Activated naive CD4-positive, alpha-beta T cell treated with Interleukin-2 at 50 U/mL for 16 hours (primary cell): ENCODE data around the gene EDNRB.
"Not testable (repeated sequence)": the region's sequence is repeated elsewhere in the genome, so short reads cannot be mapped to it uniquely, and the experiment has no call there.

Experiments
- DNase-seq: peaks from one replicate; pipeline ENCODE4 v3.0.0-alpha.2; 2020

Gene EDNRB

GRCh38 chr13:77918391-77919245 lies at the start of gene EDNRB:
TSS of gene EDNRB (minus strand) at chr13:77918831. CDS start at chr13:77918573, 258 bp downstream.
- DNase-seq = no peak

- DNase-seq = no peak
These were observed 48.0 kb upstream of the EDNRB start for GRCh38 chr13:77966671-77967070.

GRCh38 chr13:77952737-77953136 lies 34.1 kb upstream of the EDNRB start:
- DNase-seq = no peak

GRCh38 chr13:77952276-77952675 lies 33.6 kb upstream of the EDNRB start:
- no peak for DNase-seq

- no peak for DNase-seq
These were observed 27.9 kb upstream of the EDNRB start for GRCh38 chr13:77946522-77946921.

- not testable (repeated sequence) for DNase-seq
These were observed 16.4 kb upstream of the EDNRB start for GRCh38 chr13:77935063-77935462.

GRCh38 chr13:77930430-77930829 lies 11.8 kb upstream of the EDNRB start:
- no peak for DNase-seq

GRCh38 chr13:77928909-77929308 lies 10.3 kb upstream of the EDNRB start:
- no peak for DNase-seq

- no peak for DNase-seq
These were observed 7.0 kb upstream of the EDNRB start for GRCh38 chr13:77925616-77926015.

- DNase-seq = no peak
These were observed 1.3 kb upstream of the EDNRB start for GRCh38 chr13:77919921-77920294.

GRCh38 chr13:77919246-77919920 lies 752 bp upstream of the EDNRB start:
- no peak for DNase-seq

- DNase-seq = no peak
These were observed 2.1 kb downstream of the EDNRB start for GRCh38 chr13:77916488-77916887.

- no peak for DNase-seq
These were observed 2.9 kb downstream of the EDNRB start for GRCh38 chr13:77915686-77916085.

- DNase-seq = no peak
These were observed 5.6 kb downstream of the EDNRB start for GRCh38 chr13:77913003-77913402.

GRCh38 chr13:77911751-77912150 lies 6.9 kb downstream of the EDNRB start:
- DNase-seq = no peak

GRCh38 chr13:77909827-77910226 lies 8.8 kb downstream of the EDNRB start:
- no peak for DNase-seq

GRCh38 chr13:77908531-77908930 lies 10.1 kb downstream of the EDNRB start:
- no peak for DNase-seq

- no peak for DNase-seq
These were observed 10.8 kb downstream of the EDNRB start for GRCh38 chr13:77907666-77908341.

GRCh38 chr13:77904031-77904430 lies 14.6 kb downstream of the EDNRB start:
- DNase-seq = no peak

- DNase-seq = no peak
These were observed 15.2 kb downstream of the EDNRB start for GRCh38 chr13:77903435-77903834.

GRCh38 chr13:77902319-77902963 lies 16.2 kb downstream of the EDNRB start:
- no peak for DNase-seq

GRCh38 chr13:77898097-77898496 lies 20.5 kb downstream of the EDNRB start:
- DNase-seq = no peak

GRCh38 chr13:77896977-77897376 lies 21.7 kb downstream of the EDNRB start:
- no peak for DNase-seq
